NOMO-1 treated with dmso at 0.1 percent for 144 hours (cell line): ENCODE measurements around the gene UTP11.

ENCODE experiments used
- DNase-seq: peaks from one replicate; lab custom pipeline; 2025; ENCODE audit not compliant: unreplicated experiment; lab: John Stamatoyannopoulos, UW

Gene UTP11

GRCh38 chr1:38068220-38068979 is 55.9 kb downstream of the UTP11 start:
- DNase-seq: no peak

- DNase-seq: no peak
Measured at GRCh38 chr1:38068980-38069340, 56.4 kb downstream of the UTP11 start.

GRCh38 chr1:38071312-38072256 is 59.0 kb downstream of the UTP11 start:
- DNase-seq: no peak

GRCh38 chr1:38072858-38073257 is 60.3 kb downstream of the UTP11 start:
- DNase-seq: no peak

GRCh38 chr1:38073534-38074301 is 61.2 kb downstream of the UTP11 start:
- DNase-seq: no peak

- no peak for DNase-seq
Measured at GRCh38 chr1:38074302-38074677, 61.8 kb downstream of the UTP11 start.
